SHP77 (cell line): ENCODE results near the gene AGRN.
"Not testable (repeated sequence)": the region's sequence is repeated elsewhere in the genome, so short reads cannot be mapped to it uniquely, and the experiment has no call there.

Experiments used
- DNase-seq, 2 experiments: peaks; one replicate each; lab custom pipeline; 2025; lab: John Stamatoyannopoulos, UW

Gene AGRN

GRCh38 chr1:1021010-1021919 is 1.3 kb downstream of the AGRN start:
- DNase-seq = peak in 1 of 2 experiments; percentile 24

GRCh38 chr1:1021920-1022259 is 2.0 kb downstream of the AGRN start:
- DNase-seq = no peak

GRCh38 chr1:1022302-1023009 is 2.5 kb downstream of the AGRN start:
- no peak for DNase-seq

GRCh38 chr1:1023700-1024099 is 3.8 kb downstream of the AGRN start:
- DNase-seq = no peak

GRCh38 chr1:1024149-1024770 is 4.3 kb downstream of the AGRN start:
- DNase-seq = no peak

- DNase-seq = no peak
Measured at GRCh38 chr1:1024771-1025699, 5.1 kb downstream of the AGRN start.

- no peak for DNase-seq
Measured at GRCh38 chr1:1025730-1026129, 5.8 kb downstream of the AGRN start.

- no peak for DNase-seq
Measured at GRCh38 chr1:1026599-1027413, 6.9 kb downstream of the AGRN start.

GRCh38 chr1:1027791-1028190 is 7.9 kb downstream of the AGRN start:
- no peak for DNase-seq

GRCh38 chr1:1030867-1031658 is 11.1 kb downstream of the AGRN start:
- DNase-seq = not testable (repeated sequence)

- DNase-seq = no peak
Measured at GRCh38 chr1:1031659-1032235, 11.8 kb downstream of the AGRN start.

GRCh38 chr1:1032424-1032823 is 12.5 kb downstream of the AGRN start:
- DNase-seq = no peak

GRCh38 chr1:1033009-1033587 is 13.2 kb downstream of the AGRN start:
- DNase-seq = no peak

GRCh38 chr1:1033731-1034438 is 14.0 kb downstream of the AGRN start:
- DNase-seq = no peak

GRCh38 chr1:1034439-1034781 is 14.5 kb downstream of the AGRN start:
- no peak for DNase-seq

- DNase-seq = no peak
Measured at GRCh38 chr1:1035291-1035943, 15.5 kb downstream of the AGRN start.

GRCh38 chr1:1037366-1038327 is 17.7 kb downstream of the AGRN start:
- no peak for DNase-seq
